ENCODE data around the gene CST1. TPM values are rescaled to one million over a fixed set of nuclear protein-coding genes. Genes with fewer than 3 reads are reported as not detected.

CST1 gene
- total RNA-seq (2014; rRNA removed; shearing (Covaris generic)) = not detected in 2 replicates

GRCh38 chr20:23750786-23751185 lies at the start of gene CST1:
Gene CST1 (minus strand): TSS chr20:23750935. CDS start chr20:23750866, 69 bp downstream.

Small RNA genes lying within 50 kb of the gene (small RNA-seq; reads per million reads assigned to genes)
- not detected for gene CST2P1

Other genes with a start within 250 kb of the CST1 start
- gene CST9L, start 182.5 kb downstream of the CST1 start, total RNA-seq (2014; rRNA removed; shearing (Covaris generic)) = not detected in 2 replicates
- not detected in 2 replicates for gene CST9, start 145.0 kb downstream of the CST1 start, total RNA-seq (2014; rRNA removed; shearing (Covaris generic))
- 168 and 221 TPM in 2 replicates for gene CST3, start 113.0 kb downstream of the CST1 start, total RNA-seq (2014; rRNA removed; shearing (Covaris generic))
- not detected in 2 replicates for gene CST4, start 61.9 kb downstream of the CST1 start, total RNA-seq (2014; rRNA removed; shearing (Covaris generic))
- gene CST2, start 75.8 kb upstream of the CST1 start, total RNA-seq (2014; rRNA removed; shearing (Covaris generic)) = 1.9 TPM in 1 of 2 replicates, not detected in the other
- gene CST5, start 128.8 kb upstream of the CST1 start, total RNA-seq (2014; rRNA removed; shearing (Covaris generic)) = not detected in 2 replicates
- gene GGTLC1, start 237.8 kb upstream of the CST1 start, total RNA-seq (2014; rRNA removed; shearing (Covaris generic)) = not detected in 2 replicates